Activated CD4-positive, CD25-positive, alpha-beta regulatory T cell treated with anti-CD3 and anti-CD28 coated beads, Interleukin-2, amount 50 U/mL, for 72 hours (primary cell): Measurements from ENCODE around the gene NUDCD2.

ENCODE experiments used
- DNase-seq: peaks from one replicate; pipeline ENCODE4 v3.0.0; 2021

Gene NUDCD2

DNA sequence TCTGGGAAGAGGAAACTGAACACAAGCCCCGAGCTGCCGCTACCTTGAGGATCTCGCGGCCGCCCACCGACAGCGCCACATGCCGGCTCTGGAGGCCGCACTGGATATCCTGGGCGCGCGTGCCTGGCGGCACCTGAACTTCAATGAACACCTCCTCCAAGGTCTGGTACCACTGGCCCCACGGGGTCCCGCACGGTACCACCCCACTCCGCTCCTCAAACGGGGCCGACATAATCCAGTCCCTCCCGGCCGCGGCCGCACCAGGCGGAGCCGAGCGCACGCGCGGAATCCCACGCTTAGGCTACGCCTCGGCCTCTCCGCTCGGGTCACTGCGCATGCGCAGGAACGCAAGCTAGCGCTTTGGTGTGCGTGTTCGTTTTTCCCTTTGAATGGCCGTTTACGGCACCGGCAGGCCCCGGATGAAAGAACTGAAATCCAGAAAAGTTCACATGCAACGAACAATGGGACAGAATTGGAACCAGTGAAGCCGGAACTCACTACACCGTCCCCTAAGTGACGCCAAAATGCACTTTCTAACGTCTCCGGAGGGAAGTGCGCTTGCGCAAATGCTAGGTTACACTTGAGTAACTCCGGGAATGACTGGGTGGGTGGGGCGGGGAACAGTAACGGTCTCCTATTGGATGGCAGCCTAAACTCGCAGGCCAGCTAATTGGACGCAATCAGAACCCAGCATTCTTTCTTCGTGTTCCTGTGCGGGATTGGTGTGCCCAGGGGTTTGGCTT is at the start of gene NUDCD2:
Gene NUDCD2 (minus strand): TSS at position 284 of the 743 bp plus-strand sequence. CDS start 52 bp downstream, at position 232.
- DNase-seq: peak; percentile 95

DNA sequence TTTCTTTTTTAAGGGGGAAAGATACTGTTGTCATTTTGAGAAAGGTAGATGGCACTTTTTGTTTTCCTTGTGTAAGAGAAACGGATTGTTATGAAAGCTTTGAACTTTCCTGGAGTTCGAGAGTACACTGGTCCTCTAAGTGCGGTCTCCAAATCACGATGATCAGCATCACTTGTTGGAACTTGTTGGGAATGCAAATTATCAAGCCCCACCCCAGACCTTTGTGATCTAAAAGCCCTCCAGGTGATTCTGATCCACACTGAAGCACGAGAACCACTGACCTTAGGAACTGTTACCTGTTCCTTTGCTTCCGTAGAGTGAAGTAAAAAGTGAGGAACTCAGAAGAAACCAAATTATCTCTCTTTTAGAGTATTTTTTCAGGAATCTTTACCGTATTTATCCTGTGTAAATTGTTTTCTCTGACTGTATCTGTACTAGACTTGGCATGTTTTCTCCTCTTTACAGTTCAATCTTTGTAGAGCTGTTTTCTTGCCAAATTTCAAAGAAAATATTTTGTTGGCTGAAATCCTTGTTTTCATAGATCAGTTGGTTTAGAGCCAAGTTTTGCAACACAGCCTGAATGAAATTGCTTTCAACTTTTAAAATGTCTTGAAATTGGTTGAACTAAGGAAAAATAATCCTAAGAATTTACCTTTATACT is 49.5 kb upstream of the NUDCD2 start:
- no peak for DNase-seq

DNA sequence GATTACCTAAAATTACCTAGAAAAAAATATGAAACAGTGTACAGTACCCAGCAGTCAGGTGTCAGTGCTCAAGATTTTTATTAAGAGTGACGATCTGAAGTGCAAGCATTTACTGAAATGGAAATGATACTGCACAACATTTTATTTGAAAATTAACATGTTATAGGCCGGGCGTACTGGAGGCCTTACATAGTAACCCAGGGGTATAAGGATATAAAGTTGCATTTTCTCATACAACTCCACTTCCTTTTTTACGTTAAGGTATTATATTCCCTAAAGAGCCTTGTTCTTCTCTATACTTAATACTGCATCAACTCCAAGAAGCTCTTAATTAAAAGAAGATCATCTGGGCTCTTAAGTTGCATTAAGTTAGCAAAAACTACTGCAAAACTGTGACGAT is 48.9 kb upstream of the NUDCD2 start:
- DNase-seq: no peak

- no peak for DNase-seq
These were observed 46.8 kb upstream of the NUDCD2 start for GRCh38 chr5:163506726-163507125.

DNA sequence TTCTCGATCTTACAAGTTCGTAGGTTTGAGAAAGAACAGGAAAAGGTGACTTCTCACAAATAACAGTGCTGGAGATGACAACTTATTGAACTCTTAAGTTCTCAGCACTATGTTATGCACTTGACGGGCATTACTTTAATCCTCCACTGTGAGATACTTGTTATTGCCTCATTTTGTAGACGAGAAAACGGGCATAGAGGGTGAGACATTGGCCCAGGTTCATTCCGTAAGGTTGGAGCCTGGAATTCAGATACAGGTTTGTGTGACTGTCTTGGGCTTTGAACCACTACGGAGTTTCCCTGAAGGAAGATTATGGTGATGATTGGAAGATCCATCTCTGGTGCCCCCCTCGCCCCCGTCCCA is 46.2 kb upstream of the NUDCD2 start:
- peak; percentile 38 for DNase-seq

GRCh38 chr5:163505368-163506094 is 45.6 kb upstream of the NUDCD2 start, which contains the start of gene MAT2B:
TSS of gene MAT2B (plus strand) at chr5:163505619. CDS start at chr5:163505687, 68 bp downstream.
- peak; percentile 95 for DNase-seq

GRCh38 chr5:163505049-163505367 is 45.1 kb upstream of the NUDCD2 start:
- no peak for DNase-seq

GRCh38 chr5:163504079-163504931 is 44.4 kb upstream of the NUDCD2 start:
- peak; percentile 52 for DNase-seq

DNA sequence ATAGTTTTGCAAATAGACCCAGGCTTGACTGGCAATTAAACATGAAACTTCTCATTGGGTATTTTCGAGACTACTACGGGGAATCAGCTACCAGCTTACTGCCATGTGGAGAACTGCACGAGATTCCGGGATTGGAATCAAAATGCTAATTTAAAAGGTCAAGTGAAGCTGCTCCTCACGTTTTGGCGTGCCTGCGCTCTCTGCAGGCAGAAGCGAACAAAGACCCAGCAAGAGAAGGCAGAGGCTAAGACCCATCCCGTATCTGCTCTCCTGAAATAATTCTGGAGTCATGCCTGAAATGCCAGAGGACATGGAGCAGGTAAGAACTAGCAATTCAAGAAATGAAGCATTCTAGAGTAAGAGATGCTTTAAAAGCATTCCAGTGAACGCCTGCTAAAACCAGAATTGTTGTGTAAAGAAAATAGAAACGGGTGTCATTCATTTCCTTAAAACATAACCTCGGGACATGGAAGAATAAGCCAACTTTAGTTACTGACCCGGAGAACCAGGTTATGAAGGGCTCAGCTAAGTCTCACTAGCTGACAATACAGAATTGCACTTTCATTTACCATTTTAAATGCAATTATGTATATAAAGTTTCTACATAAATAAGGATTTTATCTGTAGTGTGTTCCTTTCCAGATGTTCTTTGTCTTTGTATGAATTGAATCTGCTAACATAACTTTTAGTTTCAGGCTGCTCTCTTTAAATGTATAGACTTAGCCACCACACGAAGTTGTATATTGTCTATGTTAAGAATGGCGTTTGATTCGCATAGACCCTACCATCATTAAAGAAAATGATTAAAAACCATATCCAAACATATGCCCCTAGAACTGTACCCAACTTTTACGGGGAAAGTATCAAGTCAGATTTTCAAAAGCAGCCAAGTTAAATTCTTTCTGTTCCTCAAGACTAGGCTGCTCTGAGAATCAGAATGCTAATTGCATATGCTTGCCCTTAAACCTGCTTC is 43.5 kb upstream of the NUDCD2 start:
- DNase-seq: no peak

DNA sequence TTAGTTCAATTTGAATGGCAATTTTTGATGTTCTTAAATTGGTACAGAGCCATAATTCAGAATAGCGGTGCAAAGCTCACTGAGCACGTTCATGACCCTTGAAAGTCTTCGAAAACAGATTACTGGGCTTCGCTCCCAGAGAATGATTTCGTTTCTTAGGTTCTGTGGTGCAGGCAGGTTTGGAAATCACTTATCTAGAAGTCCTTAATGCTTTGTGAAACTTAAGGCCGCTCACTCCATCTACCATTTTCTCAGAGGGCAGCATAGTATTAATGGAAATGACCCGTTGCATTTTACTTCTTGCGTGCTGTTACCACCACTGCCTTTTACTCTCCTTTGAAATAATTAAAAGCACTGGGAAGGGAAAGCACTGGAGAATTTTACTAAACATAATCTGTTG is 42.6 kb upstream of the NUDCD2 start:
- DNase-seq: no peak

GRCh38 chr5:163498886-163499285 is 39.0 kb upstream of the NUDCD2 start:
- no peak for DNase-seq

DNA sequence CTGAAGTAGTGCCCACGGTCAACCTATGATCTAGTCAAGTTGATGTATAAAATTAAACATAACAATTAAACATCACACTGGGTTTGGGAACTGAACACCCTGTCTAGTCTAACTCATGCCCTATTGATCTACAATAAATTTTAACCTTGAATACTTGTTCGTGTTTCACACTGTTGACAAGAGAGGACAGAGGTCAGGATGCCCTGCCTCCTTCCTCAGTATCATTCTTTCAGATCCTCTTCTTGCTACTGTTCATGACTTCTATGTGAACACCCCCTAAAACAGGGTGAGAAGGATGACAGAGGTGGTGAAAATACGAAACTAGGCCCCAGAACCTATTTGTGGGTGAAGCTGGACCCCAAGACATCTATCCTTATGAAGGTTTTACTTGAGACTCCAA is 37.4 kb upstream of the NUDCD2 start:
- no peak for DNase-seq

GRCh38 chr5:163496286-163496685 is 36.4 kb upstream of the NUDCD2 start:
- DNase-seq: no peak

DNA sequence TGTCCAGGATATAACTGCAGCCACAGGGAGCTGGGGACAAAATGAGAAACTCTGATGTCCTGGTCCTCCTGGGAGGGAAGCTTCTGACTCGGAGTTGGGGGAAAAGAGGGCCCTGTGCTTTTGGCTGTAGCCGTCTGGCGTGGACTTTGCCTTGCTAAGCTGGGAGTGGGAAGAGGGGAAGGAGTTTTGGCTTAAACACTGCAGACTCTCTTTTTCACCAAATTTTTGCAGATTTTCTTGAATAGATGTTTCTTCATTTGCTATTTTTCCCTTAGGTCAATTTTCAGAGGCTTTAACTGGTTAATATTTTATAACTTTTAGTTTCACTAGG is 29.8 kb upstream of the NUDCD2 start:
- no peak for DNase-seq

- no peak for DNase-seq
These were observed 29.3 kb upstream of the NUDCD2 start for GRCh38 chr5:163489055-163489744.

- DNase-seq: no peak
These were observed 19.0 kb upstream of the NUDCD2 start for GRCh38 chr5:163478982-163479271.

DNA sequence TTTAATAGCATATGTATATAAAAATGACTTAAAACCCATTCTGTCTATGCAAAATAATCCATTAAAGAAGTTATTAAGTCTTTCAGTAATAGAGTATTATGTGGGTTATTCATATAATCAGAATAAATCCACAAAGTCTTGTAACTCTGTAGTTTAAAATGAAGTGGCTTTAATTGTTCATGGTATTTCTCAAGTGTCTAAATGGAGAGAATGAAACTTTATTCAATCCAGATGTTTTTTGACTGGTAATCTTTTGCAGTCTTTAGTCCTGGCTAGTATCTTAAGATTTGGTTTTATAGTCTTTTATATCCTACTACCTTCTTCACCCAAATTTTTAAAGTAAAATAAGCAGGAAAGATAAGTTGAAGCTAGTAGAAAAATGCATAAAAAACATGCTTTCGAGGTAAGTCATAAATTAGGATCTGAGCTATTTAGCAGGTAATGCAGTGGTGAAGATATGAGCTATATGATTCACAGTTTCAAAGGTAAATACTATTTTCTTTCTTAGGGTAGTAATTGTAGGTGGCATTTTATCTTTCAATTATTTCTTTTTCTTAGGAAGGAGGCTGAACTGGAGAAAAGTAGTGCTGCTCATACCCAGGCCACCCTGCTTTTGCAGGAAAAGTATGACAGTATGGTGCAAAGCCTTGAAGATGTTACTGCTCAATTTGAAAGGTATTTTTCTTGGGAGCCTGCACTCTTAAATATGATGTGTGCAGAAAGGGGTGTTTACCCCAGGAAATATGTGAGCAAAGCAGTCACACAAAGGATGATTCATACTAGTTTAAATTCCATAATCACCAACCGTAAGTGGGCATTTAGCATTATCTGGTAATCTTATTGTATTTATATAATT is 18.5 kb upstream of the NUDCD2 start:
- DNase-seq: no peak

GRCh38 chr5:163475411-163475810 is 15.5 kb upstream of the NUDCD2 start:
- no peak for DNase-seq

DNA sequence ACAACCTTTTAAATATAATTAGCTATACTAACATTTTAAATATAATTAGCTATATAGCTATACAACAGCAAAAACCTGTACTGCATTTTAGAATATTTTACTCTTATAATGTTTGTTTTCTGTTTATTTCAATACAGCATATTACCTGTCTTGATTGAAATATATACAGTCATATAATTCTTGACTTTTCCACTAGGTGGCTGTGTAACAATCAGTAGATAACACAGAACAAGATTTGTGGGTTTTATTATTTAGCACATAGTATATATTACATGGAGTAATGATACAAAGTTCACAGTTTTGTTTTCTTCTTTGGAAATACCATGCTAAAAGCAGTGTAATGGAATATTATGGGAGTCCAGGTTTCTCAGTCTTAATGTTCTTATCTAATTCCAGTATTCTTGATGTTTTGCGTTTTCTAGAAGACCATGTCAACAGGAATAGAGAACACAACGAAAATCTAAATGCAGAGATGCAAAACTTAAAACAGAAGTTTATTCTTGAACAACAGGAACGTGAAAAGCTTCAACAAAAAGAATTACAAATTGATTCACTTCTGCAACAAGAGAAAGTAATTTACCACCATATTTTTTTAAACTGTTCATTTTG is 13.8 kb upstream of the NUDCD2 start:
- no peak for DNase-seq

DNA sequence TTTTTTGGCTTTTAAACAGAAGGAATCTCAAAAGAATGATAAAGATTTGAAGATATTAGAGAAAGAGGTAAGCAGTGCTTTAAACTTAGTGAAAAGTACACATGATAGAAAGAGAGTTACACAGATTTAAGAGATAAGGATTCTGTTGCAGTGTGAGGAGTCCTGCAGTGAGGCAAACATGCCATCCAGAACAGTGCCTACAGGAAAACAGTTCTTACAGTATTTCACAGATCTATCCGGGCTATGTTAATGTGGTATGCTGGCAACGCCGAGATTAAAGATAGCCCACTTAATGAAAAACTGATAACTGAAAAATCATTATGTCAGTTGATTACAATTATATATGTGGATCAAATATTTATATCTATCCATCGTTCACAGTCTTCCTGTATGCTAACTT is 7.8 kb upstream of the NUDCD2 start:
- no peak for DNase-seq
